WI38 (cell line): ENCODE results near the gene DNAH5.

Source experiments
- H3K4me3 ChIP-seq: 2 replicates; pipeline ENCODE4 v1.5.1; 2011; ENCODE audit warnings: low read depth, mild to moderate bottlenecking, control low read depth, low read length
- CTCF ChIP-seq: IDR thresholded peaks from 2 replicates; pipeline ENCODE4 v1.5.1; 2012; ENCODE audit warnings: low read depth, mild to moderate bottlenecking, control low read depth, low read length

The DNAH5 gene

GRCh38 chr5:13771011-13771571 lies 173.4 kb downstream of the DNAH5 start:
- TF ChIP-seq CTCF: no peak
- H3K4me3 ChIP-seq: no peak overlapping the region

- no peak overlapping the region for H3K4me3 ChIP-seq
- TF ChIP-seq CTCF: no peak
These were observed 178.3 kb downstream of the DNAH5 start for GRCh38 chr5:13766236-13766635.

- no peak for TF ChIP-seq CTCF
- H3K4me3 ChIP-seq: no peak overlapping the region
These were observed 180.8 kb downstream of the DNAH5 start for GRCh38 chr5:13763719-13764118.

- no peak for TF ChIP-seq CTCF
- H3K4me3 ChIP-seq: no peak overlapping the region
These were observed 194.7 kb downstream of the DNAH5 start for GRCh38 chr5:13749766-13750165.

GRCh38 chr5:13746026-13746425 lies 198.5 kb downstream of the DNAH5 start:
- TF ChIP-seq CTCF: no peak
- no peak overlapping the region for H3K4me3 ChIP-seq

GRCh38 chr5:13745508-13745907 lies 199.0 kb downstream of the DNAH5 start:
- TF ChIP-seq CTCF: no peak

GRCh38 chr5:13740471-13740870 lies 204.0 kb downstream of the DNAH5 start:
- no peak for TF ChIP-seq CTCF
- H3K4me3 ChIP-seq: no peak overlapping the region

More at GRCh38 chr5:13745508-13745907, 199.0 kb downstream of the DNAH5 start:
- no peak overlapping the region for H3K4me3 ChIP-seq
